ENCODE measurements around the gene WDR89. TPM values are rescaled to one million over a fixed set of nuclear protein-coding genes. Genes with fewer than 3 reads are reported as not detected.

The WDR89 gene
- polyA plus RNA-seq, 1 experiment, result 9.4 TPM

- DNase-seq (ENCODE audit: low read depth, low spot score), result no peak
- Histone ChIP-seq H3K27me3 (ENCODE audit: control insufficient read depth, insufficient read depth, low read length) (no peaks in the 10 kb centered on the region), H3K4me3 (ENCODE audit: low read depth, low read length) (no peak overlapping the region), H3K9me3 (ENCODE audit: control insufficient read depth, insufficient read depth, low read length) (no peaks in the 10 kb centered on the region), H3K27ac (ENCODE audit: low read depth, low read length) (no peak overlapping the region)
- ChIA-PET CTCF (no interaction called here), POLR2A (no interaction called here)
- TF ChIP-seq, protein P1, sequence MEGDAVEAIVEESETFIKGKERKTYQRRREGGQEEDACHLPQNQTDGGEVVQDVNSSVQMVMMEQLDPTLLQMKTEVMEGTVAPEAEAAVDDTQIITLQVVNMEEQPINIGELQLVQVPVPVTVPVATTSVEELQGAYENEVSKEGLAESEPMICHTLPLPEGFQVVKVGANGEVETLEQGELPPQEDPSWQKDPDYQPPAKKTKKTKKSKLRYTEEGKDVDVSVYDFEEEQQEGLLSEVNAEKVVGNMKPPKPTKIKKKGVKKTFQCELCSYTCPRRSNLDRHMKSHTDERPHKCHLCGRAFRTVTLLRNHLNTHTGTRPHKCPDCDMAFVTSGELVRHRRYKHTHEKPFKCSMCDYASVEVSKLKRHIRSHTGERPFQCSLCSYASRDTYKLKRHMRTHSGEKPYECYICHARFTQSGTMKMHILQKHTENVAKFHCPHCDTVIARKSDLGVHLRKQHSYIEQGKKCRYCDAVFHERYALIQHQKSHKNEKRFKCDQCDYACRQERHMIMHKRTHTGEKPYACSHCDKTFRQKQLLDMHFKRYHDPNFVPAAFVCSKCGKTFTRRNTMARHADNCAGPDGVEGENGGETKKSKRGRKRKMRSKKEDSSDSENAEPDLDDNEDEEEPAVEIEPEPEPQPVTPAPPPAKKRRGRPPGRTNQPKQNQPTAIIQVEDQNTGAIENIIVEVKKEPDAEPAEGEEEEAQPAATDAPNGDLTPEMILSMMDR (IDR thresholded peaks at IDR 0.05; ENCODE audit: low read depth, low read length), result no peak
Observed at GRCh38 chr14:63682727-63683593, 41.3 kb upstream of the WDR89 start.

- no peak for DNase-seq (ENCODE audit: low read depth, low spot score)
- H3K4me3 ChIP-seq (ENCODE audit: low read depth, low read length), result no peak overlapping the region
- ChIA-PET CTCF (no interaction called here), POLR2A (no interaction called here)
- TF ChIP-seq, protein P1 (IDR thresholded peaks at IDR 0.05; ENCODE audit: low read depth, low read length), result no peak
- H3K27me3 ChIP-seq (ENCODE audit: control insufficient read depth, insufficient read depth, low read length), result no peaks in the 10 kb centered on the region
- no peak overlapping the region for H3K27ac ChIP-seq (ENCODE audit: low read depth, low read length)
- no peaks in the 10 kb centered on the region for H3K9me3 ChIP-seq (ENCODE audit: control insufficient read depth, insufficient read depth, low read length)
Observed at GRCh38 chr14:63678536-63678935, 36.9 kb upstream of the WDR89 start.

GRCh38 chr14:63677891-63678379 is 36.3 kb upstream of the WDR89 start:
- no peak for DNase-seq (ENCODE audit: low read depth, low spot score)
- POLR2A ChIA-PET, result no interaction called here
- no peaks in the 10 kb centered on the region for H3K9me3 ChIP-seq (ENCODE audit: control insufficient read depth, insufficient read depth, low read length)
- no peaks in the 10 kb centered on the region for H3K27me3 ChIP-seq (ENCODE audit: control insufficient read depth, insufficient read depth, low read length)
- CTCF ChIA-PET, result interaction anchor here (0.5 kb wide), 1 partner anchor 78 kb away, joined by 6 read pairs; no protein-coding TSS in a partner anchor
- TF ChIP-seq, protein P1 (IDR thresholded peaks at IDR 0.05; ENCODE audit: low read depth, low read length), result no peak
- no peak overlapping the region for H3K27ac ChIP-seq (ENCODE audit: low read depth, low read length)
- H3K4me3 ChIP-seq (ENCODE audit: low read depth, low read length), result no peak overlapping the region

DNA sequence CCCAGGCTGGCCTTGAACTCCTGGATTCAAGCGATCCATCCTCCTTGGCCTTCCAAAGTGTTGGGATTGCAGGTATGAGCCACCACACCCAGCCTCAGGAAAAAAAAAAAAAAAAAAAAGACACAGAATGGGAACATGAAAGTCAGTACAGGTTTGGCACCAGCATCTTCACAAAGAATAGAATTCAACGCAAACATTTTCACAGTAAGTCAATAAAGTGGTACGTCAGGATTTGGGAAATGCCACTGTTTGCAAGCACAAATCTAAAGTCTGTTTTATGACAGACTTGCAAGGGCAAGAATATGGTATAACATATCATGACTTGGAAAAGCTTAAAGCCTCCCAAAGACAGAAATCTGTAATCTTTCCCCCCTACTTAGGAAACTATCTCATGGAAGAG is 34.9 kb upstream of the WDR89 start:
- CTCF ChIA-PET, result no interaction called here
- Histone ChIP-seq H3K27ac (ENCODE audit: low read depth, low read length) (no peak overlapping the region), H3K9me3 (ENCODE audit: control insufficient read depth, insufficient read depth, low read length) (no peaks in the 10 kb centered on the region), H3K4me3 (ENCODE audit: low read depth, low read length) (no peak overlapping the region), H3K27me3 (ENCODE audit: control insufficient read depth, insufficient read depth, low read length) (no peaks in the 10 kb centered on the region)
- DNase-seq (ENCODE audit: low read depth, low spot score), result no peak
- TF ChIP-seq, protein P1 (IDR thresholded peaks at IDR 0.05; ENCODE audit: low read depth, low read length), result no peak
- POLR2A ChIA-PET, result no interaction called here

- H3K4me3 ChIP-seq (ENCODE audit: low read depth, low read length), result no peak overlapping the region
- TF ChIP-seq, protein P1 (IDR thresholded peaks at IDR 0.05; ENCODE audit: low read depth, low read length), result no peak
- no peaks in the 10 kb centered on the region for H3K27me3 ChIP-seq (ENCODE audit: control insufficient read depth, insufficient read depth, low read length)
- H3K27ac ChIP-seq (ENCODE audit: low read depth, low read length), result no peak overlapping the region
- no peak for DNase-seq (ENCODE audit: low read depth, low spot score)
- CTCF ChIA-PET, result interaction anchor here (0.6 kb wide), 1 partner anchor 59 kb away, joined by 4 read pairs; no protein-coding TSS in a partner anchor
- H3K9me3 ChIP-seq (ENCODE audit: control insufficient read depth, insufficient read depth, low read length), result no peaks in the 10 kb centered on the region
- POLR2A ChIA-PET, result no interaction called here
Observed at GRCh38 chr14:63673886-63674497, 32.3 kb upstream of the WDR89 start.

Measured in AG04450 (cell line).